Nephron (organoid): ENCODE data around the gene ALPL.

Experiments
- H3K27ac Mint-ChIP-seq, 3 experiments: 2 replicates each; pipeline ENCODE4 v1.8.0; 2020; ENCODE audit warnings: mixed read lengths in 3 of 3, mild to moderate bottlenecking in 2 of 3, moderate library complexity in 1 of 3
- H3K27me3 Mint-ChIP-seq: 2 replicates; pipeline ENCODE4 v1.8.0; 2021; ENCODE audit warnings: low read depth, mild to moderate bottlenecking, moderate library complexity, mixed read lengths
- H3K36me3 Mint-ChIP-seq: 2 replicates; pipeline ENCODE4 v1.8.0; 2020; ENCODE audit warnings: low read depth, mixed read lengths
- H3K4me1 Mint-ChIP-seq: 2 replicates; pipeline ENCODE4 v1.8.0; 2020; ENCODE audit warnings: mixed read lengths
- H3K4me3 Mint-ChIP-seq, 3 experiments: 2 replicates each; pipeline ENCODE4 v1.8.0; 2020; ENCODE audit warnings: mild to moderate bottlenecking in 3 of 3, mixed read lengths in 3 of 3, moderate library complexity in 2 of 3
- H3K9me3 Mint-ChIP-seq: 2 replicates; pipeline ENCODE4 v1.8.0; 2020; ENCODE audit warnings: mixed read lengths
- TF ChIP-seq, protein P1 (sequence below), 3 experiments: fragments of 200-600 bp; sonication (generic); IDR thresholded peaks; one replicate each; pipeline ENCODE4 v1.5.0; 2021; ENCODE audit warnings: antibody characterized with exemption in 3 of 3; ENCODE audit not compliant: unreplicated experiment in 3 of 3

ALPL gene

DNA sequence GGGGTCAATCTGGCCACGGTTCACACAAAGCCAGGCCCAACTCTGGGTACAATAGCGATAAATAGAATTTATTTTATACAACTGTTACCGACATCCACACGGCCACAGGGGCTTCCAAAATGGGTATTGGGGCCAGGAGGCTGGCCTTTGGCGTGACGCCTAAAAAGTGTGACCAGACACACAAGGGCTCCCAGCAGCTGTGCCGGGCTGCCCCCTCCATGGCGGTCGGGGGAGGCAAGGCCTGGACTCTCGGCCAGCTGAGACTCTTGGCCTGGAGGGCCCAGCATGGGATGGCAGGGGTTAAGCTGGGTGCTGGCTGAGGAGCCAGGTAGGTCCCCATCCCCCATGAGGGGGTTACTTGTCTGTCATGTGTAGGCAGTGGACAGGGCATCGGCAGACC lies 87.0 kb downstream of the ALPL start:
- H3K27me3 Mint-ChIP-seq, result peaks cover 23% of the 10 kb centered on the region
- H3K9me3 Mint-ChIP-seq, result no peaks in the 10 kb centered on the region
- no peaks in the 10 kb centered on the region for H3K36me3 Mint-ChIP-seq
- no peaks in the 10 kb centered on the region for H3K4me1 Mint-ChIP-seq
- TF ChIP-seq, protein P1, sequence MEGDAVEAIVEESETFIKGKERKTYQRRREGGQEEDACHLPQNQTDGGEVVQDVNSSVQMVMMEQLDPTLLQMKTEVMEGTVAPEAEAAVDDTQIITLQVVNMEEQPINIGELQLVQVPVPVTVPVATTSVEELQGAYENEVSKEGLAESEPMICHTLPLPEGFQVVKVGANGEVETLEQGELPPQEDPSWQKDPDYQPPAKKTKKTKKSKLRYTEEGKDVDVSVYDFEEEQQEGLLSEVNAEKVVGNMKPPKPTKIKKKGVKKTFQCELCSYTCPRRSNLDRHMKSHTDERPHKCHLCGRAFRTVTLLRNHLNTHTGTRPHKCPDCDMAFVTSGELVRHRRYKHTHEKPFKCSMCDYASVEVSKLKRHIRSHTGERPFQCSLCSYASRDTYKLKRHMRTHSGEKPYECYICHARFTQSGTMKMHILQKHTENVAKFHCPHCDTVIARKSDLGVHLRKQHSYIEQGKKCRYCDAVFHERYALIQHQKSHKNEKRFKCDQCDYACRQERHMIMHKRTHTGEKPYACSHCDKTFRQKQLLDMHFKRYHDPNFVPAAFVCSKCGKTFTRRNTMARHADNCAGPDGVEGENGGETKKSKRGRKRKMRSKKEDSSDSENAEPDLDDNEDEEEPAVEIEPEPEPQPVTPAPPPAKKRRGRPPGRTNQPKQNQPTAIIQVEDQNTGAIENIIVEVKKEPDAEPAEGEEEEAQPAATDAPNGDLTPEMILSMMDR (IDR thresholded peaks at IDR 0.05; ENCODE audit: unreplicated experiment in 3 of 3), result no peak
- no peak overlapping the region for H3K4me3 Mint-ChIP-seq
- H3K27ac Mint-ChIP-seq, result no peak overlapping the region

DNA sequence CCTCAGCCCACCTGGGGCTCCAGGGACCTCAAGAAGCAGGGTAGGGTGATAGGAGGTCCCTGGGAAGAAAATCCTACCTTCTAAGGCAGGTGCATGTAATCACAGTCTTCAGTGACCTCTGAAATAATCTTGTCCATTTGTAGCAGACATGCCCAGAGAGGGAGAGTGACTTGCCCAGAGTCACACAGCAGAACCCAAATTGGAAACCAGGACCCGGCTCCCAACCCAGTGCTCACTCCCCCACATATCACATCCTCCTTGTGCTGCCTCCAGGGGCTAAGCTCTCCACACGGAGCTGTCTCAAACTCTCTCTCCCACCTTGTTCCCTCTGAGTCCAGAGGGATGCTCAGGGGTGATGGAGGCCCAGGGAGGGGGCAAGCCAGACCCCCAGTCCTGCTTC lies 87.4 kb downstream of the ALPL start:
- H3K4me3 Mint-ChIP-seq, result no peak overlapping the region
- H3K27me3 Mint-ChIP-seq, result peaks cover 24% of the 10 kb centered on the region
- TF ChIP-seq, protein P1 (IDR thresholded peaks at IDR 0.05; ENCODE audit: unreplicated experiment in 3 of 3), result no peak
- no peaks in the 10 kb centered on the region for H3K36me3 Mint-ChIP-seq
- no peak overlapping the region for H3K27ac Mint-ChIP-seq
- H3K4me1 Mint-ChIP-seq, result no peaks in the 10 kb centered on the region
- H3K9me3 Mint-ChIP-seq, result no peaks in the 10 kb centered on the region

DNA sequence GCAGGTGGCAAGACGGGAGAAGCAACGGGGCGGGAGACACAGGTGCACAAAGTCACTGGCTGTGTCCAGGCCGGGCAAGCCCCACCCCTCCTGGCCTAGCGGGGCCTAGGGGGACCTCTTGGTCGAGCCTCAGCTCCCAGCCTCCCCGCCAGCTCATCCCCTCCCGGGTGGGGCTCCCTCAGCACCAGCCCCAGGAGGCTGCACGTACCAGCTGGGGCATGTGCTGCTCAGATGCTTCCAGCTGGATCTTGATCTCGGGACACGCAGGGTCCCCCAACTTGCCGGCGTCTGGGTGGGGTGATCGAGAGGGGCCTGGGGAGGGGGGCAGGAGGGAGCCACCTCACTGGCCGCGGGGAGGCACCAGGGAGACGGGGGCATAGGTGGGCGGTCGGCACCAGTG lies 88.5 kb downstream of the ALPL start:
- H3K36me3 Mint-ChIP-seq, result no peaks in the 10 kb centered on the region
- H3K27me3 Mint-ChIP-seq, result peaks cover 16% of the 10 kb centered on the region
- no peak overlapping the region for H3K4me3 Mint-ChIP-seq
- TF ChIP-seq, protein P1 (IDR thresholded peaks at IDR 0.05; ENCODE audit: unreplicated experiment in 3 of 3), result no peak
- H3K27ac Mint-ChIP-seq, result no peak overlapping the region
- no peaks in the 10 kb centered on the region for H3K9me3 Mint-ChIP-seq
- no peaks in the 10 kb centered on the region for H3K4me1 Mint-ChIP-seq

DNA sequence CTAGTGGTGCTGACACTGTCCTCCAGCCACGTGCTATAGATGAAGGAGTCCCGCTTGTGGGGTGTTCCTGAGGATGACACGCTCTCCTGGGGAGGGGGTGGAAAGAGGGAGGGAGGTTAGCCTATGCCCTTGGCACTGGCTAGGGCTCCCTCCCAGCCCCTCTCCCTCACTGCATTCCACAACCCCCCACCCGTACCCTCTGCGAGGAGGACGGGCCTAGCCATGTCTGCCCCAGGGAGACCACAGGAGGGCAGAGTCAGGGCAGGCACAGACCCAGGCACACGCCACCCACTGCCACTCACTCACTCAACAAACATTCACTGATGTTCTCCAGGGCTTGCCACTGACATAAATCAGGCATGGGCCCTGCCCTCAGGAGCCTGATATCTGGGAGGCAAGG lies 89.2 kb downstream of the ALPL start:
- no peaks in the 10 kb centered on the region for H3K9me3 Mint-ChIP-seq
- H3K36me3 Mint-ChIP-seq, result no peaks in the 10 kb centered on the region
- H3K4me1 Mint-ChIP-seq, result no peaks in the 10 kb centered on the region
- TF ChIP-seq, protein P1 (IDR thresholded peaks at IDR 0.05; ENCODE audit: unreplicated experiment in 3 of 3), result no peak
- H3K27me3 Mint-ChIP-seq, result peaks cover 14% of the 10 kb centered on the region
- no peak overlapping the region for H3K4me3 Mint-ChIP-seq
- no peak overlapping the region for H3K27ac Mint-ChIP-seq

DNA sequence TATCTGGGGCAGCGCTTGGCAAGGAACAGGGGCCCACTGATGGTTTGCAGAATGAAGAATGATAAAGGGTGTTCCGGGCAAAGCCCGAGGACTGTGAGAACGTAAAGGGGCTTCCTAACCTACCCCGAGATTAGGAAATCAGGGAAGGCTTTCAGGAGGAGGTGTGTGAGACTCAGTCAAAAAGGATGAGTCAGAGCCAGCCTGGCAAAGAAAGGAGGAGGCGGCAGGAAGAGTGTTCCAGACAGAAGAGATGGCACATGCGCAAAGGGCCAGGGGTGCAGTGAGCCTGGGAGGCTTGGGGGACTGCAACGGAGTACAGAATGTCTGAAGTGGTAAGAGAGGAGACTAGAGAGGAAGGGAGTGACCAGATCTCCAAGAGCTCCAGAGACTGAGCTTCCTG lies 89.7 kb downstream of the ALPL start:
- Mint-ChIP-seq H3K36me3 (no peaks in the 10 kb centered on the region), H3K9me3 (no peaks in the 10 kb centered on the region), H3K4me3 (no peak overlapping the region), H3K27me3 (peaks cover 18% of the 10 kb centered on the region), H3K27ac (no peak overlapping the region), H3K4me1 (no peaks in the 10 kb centered on the region)
- TF ChIP-seq, protein P1 (IDR thresholded peaks at IDR 0.05; ENCODE audit: unreplicated experiment in 3 of 3), result no peak

DNA sequence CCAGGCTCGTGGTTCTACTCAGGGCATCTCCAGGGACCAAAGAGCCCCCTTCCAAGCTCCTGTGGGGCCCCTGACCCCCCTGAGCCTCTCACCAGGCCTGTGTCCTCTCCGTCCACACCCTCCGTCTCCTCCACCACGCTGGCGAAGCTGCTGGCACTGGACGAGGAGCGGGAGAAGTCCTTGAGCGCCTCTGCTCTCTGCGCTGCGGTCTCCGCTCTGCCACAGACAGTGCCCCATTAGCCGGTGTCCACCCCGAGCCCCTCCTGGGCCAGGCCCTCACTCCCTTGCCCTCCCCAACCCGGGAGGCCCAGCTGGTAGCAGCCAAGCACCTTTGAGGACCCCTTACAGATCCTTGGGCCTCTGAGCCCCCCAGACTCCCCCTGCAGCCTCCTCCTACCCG lies 90.2 kb downstream of the ALPL start:
- H3K9me3 Mint-ChIP-seq, result no peaks in the 10 kb centered on the region
- H3K4me3 Mint-ChIP-seq, result no peak overlapping the region
- peaks cover 17% of the 10 kb centered on the region for H3K27me3 Mint-ChIP-seq
- no peak overlapping the region for H3K27ac Mint-ChIP-seq
- TF ChIP-seq, protein P1 (IDR thresholded peaks at IDR 0.05; ENCODE audit: unreplicated experiment in 3 of 3), result no peak
- no peaks in the 10 kb centered on the region for H3K36me3 Mint-ChIP-seq
- H3K4me1 Mint-ChIP-seq, result no peaks in the 10 kb centered on the region
